ENCODE data around the gene TSR3. TPM values are rescaled to one million over a fixed set of nuclear protein-coding genes. Genes with fewer than 3 reads are reported as not detected.
A peak's percentile ranks its signal among the peaks of the same experiment; 100 is the strongest.

TSR3 gene
- polyA plus RNA-seq, 3 donors = 23.2 to 73.1 (median 48.2) TPM

GRCh38 chr16:1300664-1301476 is 50.8 kb downstream of the TSR3 start:
- peaks cover 0 to 2% (median 0%) of the 10 kb centered on the region in 7 donors for H3K9me3 Mint-ChIP-seq
- no peaks in the 10 kb centered on the region for H4K20me1 ChIP-seq (ENCODE audit: insufficient read depth, low read length)
- H3K9ac ChIP-seq (ENCODE audit: insufficient read depth, low read length, poor library complexity, severe bottlenecking) = peak overlapping the region; percentile 36
- no peaks in the 10 kb centered on the region for H3K36me3 Mint-ChIP-seq
- TF ChIP-seq CTCF (IDR thresholded peaks at IDR 0.05) = peak; percentile 97
- peak overlapping the region in 1 of 3 experiments; percentile 23 for H3K4me3 ChIP-seq (replicated peaks in 1 of 3; ENCODE audit: low read depth in 2 of 3, low read length in 3 of 3)
- intact Hi-C loops (cut with micrococcal nuclease) = loop anchor here in 1 of 2 donors (10.0 kb wide), 1 partner anchor 114 kb away; the partner anchor contains the start of gene UNKL
- peak overlapping the region in 1 of 2 donors; percentile 39 for H3K4me3 Mint-ChIP-seq
- peak overlapping the region; percentile 74 for H2AFZ ChIP-seq (ENCODE audit: insufficient read depth, low read depth, low read length, poor library complexity, severe bottlenecking)
- peak overlapping the region; percentile 57 for H3K4me2 ChIP-seq (replicated peaks; ENCODE audit: extremely low read depth, low read length, poor library complexity, severe bottlenecking)
- H3K4me1 ChIP-seq (ENCODE audit: control insufficient read depth in 1 of 2, insufficient read depth in 2 of 2, low read length in 2 of 2) = peaks cover 11 to 14% of the 10 kb centered on the region in 2 donors
- H3K36me3 ChIP-seq (replicated peaks in 1 of 2; ENCODE audit: control insufficient read depth in 1 of 2, insufficient read depth in 2 of 2, low read length in 2 of 2) = no peaks in the 10 kb centered on the region
- H3K27me3 Mint-ChIP-seq (ENCODE audit: low read depth in 3 of 3) = peaks cover 10 to 26% (median 20%) of the 10 kb centered on the region in 3 donors
- no peaks in the 10 kb centered on the region for H3K9me3 ChIP-seq (replicated peaks in 1 of 2; ENCODE audit: control insufficient read depth in 1 of 2, insufficient read depth in 1 of 2, low read length in 2 of 2)
- no peaks in the 10 kb centered on the region for H3K79me2 ChIP-seq (ENCODE audit: insufficient read depth, low read length)
- H3K27ac Mint-ChIP-seq = no peak overlapping the region
- no peak overlapping the region for H3K27ac ChIP-seq (ENCODE audit: low read depth in 1 of 2, low read length in 2 of 2)
- 19% methylated on average over 39 of the region's 42 CpGs for WGBS (ENCODE audit: insufficient coverage)
- peaks cover 0 to 11% of the 10 kb centered on the region in 2 donors for H3K27me3 ChIP-seq (ENCODE audit: control insufficient read depth in 2 of 2, insufficient read depth in 2 of 2, low read length in 2 of 2)
- H3K4me1 Mint-ChIP-seq = peaks cover 23% of the 10 kb centered on the region
- peak; percentile 53 to 69 (median 59) for DNase-seq

GRCh38 chr16:1299868-1300203 is 51.8 kb downstream of the TSR3 start:
- H3K36me3 ChIP-seq (replicated peaks in 1 of 2; ENCODE audit: control insufficient read depth in 1 of 2, insufficient read depth in 2 of 2, low read length in 2 of 2) = no peaks in the 10 kb centered on the region
- H2AFZ ChIP-seq (ENCODE audit: insufficient read depth, low read depth, low read length, poor library complexity, severe bottlenecking) = no peak overlapping the region
- no peaks in the 10 kb centered on the region for H3K79me2 ChIP-seq (ENCODE audit: insufficient read depth, low read length)
- H3K27me3 ChIP-seq (ENCODE audit: control insufficient read depth in 2 of 2, insufficient read depth in 2 of 2, low read length in 2 of 2) = peaks cover 0 to 11% of the 10 kb centered on the region in 2 donors
- WGBS (ENCODE audit: insufficient coverage) = 92% methylated on average over 12 of the region's 12 CpGs
- H3K27ac ChIP-seq (ENCODE audit: low read depth in 1 of 2, low read length in 2 of 2) = no peak overlapping the region
- no peak overlapping the region for H3K27ac Mint-ChIP-seq
- peaks cover 0 to 2% (median 0%) of the 10 kb centered on the region in 7 donors for H3K9me3 Mint-ChIP-seq
- no peak for DNase-seq
- peaks cover 21% of the 10 kb centered on the region for H3K4me1 Mint-ChIP-seq
- TF ChIP-seq CTCF (IDR thresholded peaks at IDR 0.05) = no peak
- no peak overlapping the region for H3K4me2 ChIP-seq (replicated peaks; ENCODE audit: extremely low read depth, low read length, poor library complexity, severe bottlenecking)
- peaks cover 13 to 32% (median 23%) of the 10 kb centered on the region in 3 donors for H3K27me3 Mint-ChIP-seq (ENCODE audit: low read depth in 3 of 3)
- H3K36me3 Mint-ChIP-seq = no peaks in the 10 kb centered on the region
- H3K9me3 ChIP-seq (replicated peaks in 1 of 2; ENCODE audit: control insufficient read depth in 1 of 2, insufficient read depth in 1 of 2, low read length in 2 of 2) = no peaks in the 10 kb centered on the region
- no peak overlapping the region for H3K9ac ChIP-seq (ENCODE audit: insufficient read depth, low read length, poor library complexity, severe bottlenecking)
- no peaks in the 10 kb centered on the region for H4K20me1 ChIP-seq (ENCODE audit: insufficient read depth, low read length)
- intact Hi-C loops (cut with micrococcal nuclease) = loop anchor here in 1 of 2 donors (10.0 kb wide), 1 partner anchor 115 kb away; the partner anchor contains the start of gene UNKL
- H3K4me1 ChIP-seq (ENCODE audit: control insufficient read depth in 1 of 2, insufficient read depth in 2 of 2, low read length in 2 of 2) = peaks cover 11 to 14% of the 10 kb centered on the region in 2 donors
- no peak overlapping the region for H3K4me3 ChIP-seq (replicated peaks in 1 of 3; ENCODE audit: low read depth in 2 of 3, low read length in 3 of 3)
- H3K4me3 Mint-ChIP-seq = peak overlapping the region in 1 of 2 donors; percentile 46

Other genes starting within 250 kb of the TSR3 start
- gene CACNA1H, start 198.8 kb downstream of the TSR3 start, polyA plus RNA-seq = not detected
- not detected for gene TPSG1, start 126.6 kb downstream of the TSR3 start, polyA plus RNA-seq
- gene TPSB2, start 121.7 kb downstream of the TSR3 start, polyA plus RNA-seq = not detected
- gene TPSAB1, start 111.2 kb downstream of the TSR3 start, polyA plus RNA-seq = not detected
- gene TPSD1, start 95.8 kb downstream of the TSR3 start, polyA plus RNA-seq = not detected
- gene UBE2I, start 42.2 kb downstream of the TSR3 start, polyA plus RNA-seq = 100 to 1,000 TPM in 1 of 3 donors, 10 to 100 TPM in 2; 76.8 to 112 (median 88.8) TPM
- gene BAIAP3, start 18.2 kb downstream of the TSR3 start, polyA plus RNA-seq = 1 to 10 TPM in 1 of 3 donors, not detected in 2; 1.0 TPM
- 100 to 1,000 TPM in 1 of 3 donors, 10 to 100 TPM in 2; 74.7 to 130 (median 82.5) TPM for gene GNPTG, start 53 bp upstream of the TSR3 start, polyA plus RNA-seq
- 10 to 100 TPM in 1 of 3 donors, 1 to 10 TPM in 2; 1.2 to 19.9 (median 2.2) TPM for gene UNKL, start 62.8 kb upstream of the TSR3 start, polyA plus RNA-seq
- 10 to 100 TPM; 10.0 to 48.8 (median 35.3) TPM for gene UQCC4, start 68.9 kb upstream of the TSR3 start, polyA plus RNA-seq
- not detected for gene PERCC1, start 79.2 kb upstream of the TSR3 start, polyA plus RNA-seq
- gene CCDC154, start 92.7 kb upstream of the TSR3 start, polyA plus RNA-seq = 1 to 10 TPM in 1 of 3 donors, not detected in 2; 5.9 TPM
- 100 to 1,000 TPM in 1 of 3 donors, 10 to 100 TPM in 2; 37.4 to 249 (median 56.5) TPM for gene CLCN7, start 123.2 kb upstream of the TSR3 start, polyA plus RNA-seq
- gene PTX4, start 137.1 kb upstream of the TSR3 start, polyA plus RNA-seq = under 1 TPM in 1 of 3 donors, not detected in 2; 0.19 TPM
- gene TELO2, start 141.5 kb upstream of the TSR3 start, polyA plus RNA-seq = 10 to 100 TPM in 2 of 3 donors, 1 to 10 TPM in 1; 7.3 to 58.1 (median 11.4) TPM
- 1 to 10 TPM in 2 of 3 donors, under 1 TPM in 1; 0.09 to 1.5 (median 1.3) TPM for gene TMEM204, start 181.8 kb upstream of the TSR3 start, polyA plus RNA-seq

Measured in CD14-positive monocyte (primary cell).